Loucy (cell line): ENCODE results near the gene CUBN.

ENCODE experiments used
- H2AFZ ChIP-seq: fragments of 200-600 bp; sonication (generic); 2 replicates; pipeline ENCODE4 v1.6.0; 2016; ENCODE audit warnings: antibody characterized with exemption, mild to moderate bottlenecking, low read length, moderate library complexity
- H3F3A ChIP-seq: fragments of 200-600 bp; 2 replicates; pipeline ENCODE4 v1.6.0; 2016; ENCODE audit warnings: antibody characterized with exemption, low read depth, mild to moderate bottlenecking
- H3K27me3 ChIP-seq: fragments of 200-600 bp; sonication (generic); 2 replicates; pipeline ENCODE4 v1.6.1; 2014; ENCODE audit warnings: low read length, mild to moderate bottlenecking; ENCODE audit not compliant: insufficient read depth, poor library complexity, severe bottlenecking
- H3K36me3 ChIP-seq: fragments of 200-600 bp; sonication (generic); 2 replicates; pipeline ENCODE4 v1.6.1; 2016; ENCODE audit warnings: low read length; ENCODE audit not compliant: insufficient read depth
- H3K4me1 ChIP-seq: fragments of 200-600 bp; sonication (generic); 2 replicates; pipeline ENCODE4 v1.5.1; 2014; ENCODE audit warnings: low read length, mild to moderate bottlenecking; ENCODE audit not compliant: insufficient read depth, poor library complexity, severe bottlenecking
- H3K4me2 ChIP-seq: fragments of 200-600 bp; sonication (generic); 2 replicates; pipeline ENCODE4 v1.6.0; 2014; ENCODE audit warnings: antibody characterized with exemption, low read length, low read depth, mild to moderate bottlenecking; ENCODE audit not compliant: poor library complexity, severe bottlenecking
- H3K4me3 ChIP-seq: fragments of 200-600 bp; sonication (generic); 2 replicates; pipeline ENCODE4 v1.5.1; 2014; ENCODE audit warnings: low read length, mild to moderate bottlenecking, mixed read lengths; ENCODE audit not compliant: poor library complexity, severe bottlenecking
- H3K79me2 ChIP-seq: fragments of 200-600 bp; sonication (generic); 2 replicates; pipeline ENCODE4 v1.6.1; 2014; ENCODE audit warnings: low read length; ENCODE audit not compliant: insufficient read depth
- H3K9ac ChIP-seq: fragments of 200-600 bp; sonication (generic); 2 replicates; pipeline ENCODE4 v1.6.0; 2014; ENCODE audit warnings: mild to moderate bottlenecking, low read depth, low read length, moderate library complexity; ENCODE audit not compliant: poor library complexity, severe bottlenecking
- H3K9me2 ChIP-seq: fragments of 200-600 bp; sonication (generic); replicated peaks from 2 replicates; pipeline ENCODE4 v1.6.1; 2016; ENCODE audit warnings: low read depth, low read length, mixed read lengths
- H3K9me3 ChIP-seq: fragments of 200-600 bp; sonication (generic); 2 replicates; pipeline ENCODE4 v1.6.1; 2014; ENCODE audit warnings: mild to moderate bottlenecking, antibody characterized with exemption, low read length, low read depth; ENCODE audit not compliant: insufficient read depth
- H4K20me1 ChIP-seq: fragments of 200-600 bp; sonication (generic); 2 replicates; pipeline ENCODE4 v1.6.0; 2014; ENCODE audit warnings: antibody characterized with exemption, low read length, mild to moderate bottlenecking; ENCODE audit not compliant: insufficient read depth, poor library complexity, severe bottlenecking
- EZH2phosphoT487 ChIP-seq: fragments of 200-600 bp; IDR thresholded peaks from 2 replicates; pipeline ENCODE4 v1.6.1; 2018; ENCODE audit warnings: antibody characterized with exemption, mild to moderate bottlenecking, moderate library complexity, borderline replicate concordance
- TF ChIP-seq, protein P1 (sequence below): fragments of 200-600 bp; sonication (generic); conservative IDR thresholded peaks from 2 replicates; pipeline ENCODE4 v1.5.1; 2014; ENCODE audit warnings: mild to moderate bottlenecking, antibody characterized with exemption, low read length

Gene CUBN

DNA sequence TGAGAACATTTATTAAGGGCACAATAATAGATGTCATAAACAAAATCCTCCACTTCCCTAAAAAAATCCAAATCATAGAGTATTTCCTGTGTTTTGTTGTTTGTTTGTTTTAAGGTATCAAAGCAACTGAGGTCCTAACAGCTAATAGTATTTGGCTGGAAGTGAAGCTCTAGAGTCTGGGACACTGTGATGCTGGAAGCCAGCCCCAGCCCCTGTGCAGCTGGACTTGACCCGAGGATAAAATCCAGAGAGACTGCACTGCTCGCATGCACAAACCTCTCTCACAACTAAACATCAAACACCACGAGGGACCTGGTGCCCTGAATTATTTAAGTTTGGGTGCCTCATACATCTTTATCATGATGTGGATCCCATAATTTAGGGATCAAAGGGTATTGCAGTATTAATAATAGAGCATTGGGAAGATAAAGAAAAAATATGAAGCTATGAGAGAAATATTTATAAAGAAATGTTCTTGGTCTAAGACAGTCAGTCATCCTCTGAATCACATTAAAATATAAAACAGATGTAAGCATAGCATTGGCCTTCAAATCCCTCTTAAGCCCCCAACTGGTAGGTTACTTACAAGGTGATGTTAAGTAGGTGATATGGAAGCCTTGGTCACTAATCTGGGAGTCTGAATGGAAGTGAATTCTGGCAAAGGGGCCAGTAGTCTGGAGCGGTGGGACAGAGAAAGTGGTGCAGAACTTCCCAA lies 44.4 kb downstream of the CUBN start:
- no peaks in the 10 kb centered on the region for H3K36me3 ChIP-seq
- H3K79me2 ChIP-seq: no peaks in the 10 kb centered on the region
- H3K4me2 ChIP-seq: no peak overlapping the region
- no peaks in the 10 kb centered on the region for H4K20me1 ChIP-seq
- no peak for TF ChIP-seq EZH2phosphoT487
- TF ChIP-seq, protein P1, sequence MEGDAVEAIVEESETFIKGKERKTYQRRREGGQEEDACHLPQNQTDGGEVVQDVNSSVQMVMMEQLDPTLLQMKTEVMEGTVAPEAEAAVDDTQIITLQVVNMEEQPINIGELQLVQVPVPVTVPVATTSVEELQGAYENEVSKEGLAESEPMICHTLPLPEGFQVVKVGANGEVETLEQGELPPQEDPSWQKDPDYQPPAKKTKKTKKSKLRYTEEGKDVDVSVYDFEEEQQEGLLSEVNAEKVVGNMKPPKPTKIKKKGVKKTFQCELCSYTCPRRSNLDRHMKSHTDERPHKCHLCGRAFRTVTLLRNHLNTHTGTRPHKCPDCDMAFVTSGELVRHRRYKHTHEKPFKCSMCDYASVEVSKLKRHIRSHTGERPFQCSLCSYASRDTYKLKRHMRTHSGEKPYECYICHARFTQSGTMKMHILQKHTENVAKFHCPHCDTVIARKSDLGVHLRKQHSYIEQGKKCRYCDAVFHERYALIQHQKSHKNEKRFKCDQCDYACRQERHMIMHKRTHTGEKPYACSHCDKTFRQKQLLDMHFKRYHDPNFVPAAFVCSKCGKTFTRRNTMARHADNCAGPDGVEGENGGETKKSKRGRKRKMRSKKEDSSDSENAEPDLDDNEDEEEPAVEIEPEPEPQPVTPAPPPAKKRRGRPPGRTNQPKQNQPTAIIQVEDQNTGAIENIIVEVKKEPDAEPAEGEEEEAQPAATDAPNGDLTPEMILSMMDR: no peak
- H3K9me3 ChIP-seq: no peaks in the 10 kb centered on the region
- no peak overlapping the region for H3K9ac ChIP-seq
- H3K4me1 ChIP-seq: no peaks in the 10 kb centered on the region
- H3F3A ChIP-seq: no peaks in the 10 kb centered on the region
- H2AFZ ChIP-seq: no peak overlapping the region
- H3K27me3 ChIP-seq: no peaks in the 10 kb centered on the region
- no peak overlapping the region for H3K4me3 ChIP-seq
- no peaks in the 10 kb centered on the region for H3K9me2 ChIP-seq

DNA sequence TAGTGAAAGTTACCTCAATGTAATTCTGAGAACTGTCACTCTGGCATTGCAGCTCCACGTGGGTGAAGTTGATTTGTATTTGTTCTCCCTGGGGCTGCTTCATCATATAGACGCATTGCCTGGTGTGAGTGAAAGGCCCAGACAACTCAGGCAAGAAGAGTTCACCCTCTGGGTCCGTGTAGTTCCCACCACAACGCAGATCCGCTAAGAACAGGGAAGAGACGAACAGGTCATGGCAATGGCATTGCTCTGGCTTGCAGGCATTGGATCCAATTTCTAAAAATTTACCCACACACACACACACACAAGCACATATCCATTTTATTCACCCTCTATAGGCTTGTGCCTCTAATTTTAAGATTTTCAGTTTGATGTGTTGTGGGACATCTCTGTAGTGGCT lies 45.4 kb downstream of the CUBN start:
- Histone ChIP-seq H3K79me2 (no peaks in the 10 kb centered on the region), H3F3A (no peaks in the 10 kb centered on the region), H4K20me1 (no peaks in the 10 kb centered on the region), H3K9me2 (no peaks in the 10 kb centered on the region), H3K36me3 (no peaks in the 10 kb centered on the region), H3K4me1 (no peaks in the 10 kb centered on the region), H3K4me2 (no peak overlapping the region), H3K27me3 (no peaks in the 10 kb centered on the region), H3K4me3 (no peak overlapping the region), H3K9me3 (no peaks in the 10 kb centered on the region), H2AFZ (no peak overlapping the region), H3K9ac (no peak overlapping the region)
- TF ChIP-seq, protein P1: no peak
- no peak for TF ChIP-seq EZH2phosphoT487

DNA sequence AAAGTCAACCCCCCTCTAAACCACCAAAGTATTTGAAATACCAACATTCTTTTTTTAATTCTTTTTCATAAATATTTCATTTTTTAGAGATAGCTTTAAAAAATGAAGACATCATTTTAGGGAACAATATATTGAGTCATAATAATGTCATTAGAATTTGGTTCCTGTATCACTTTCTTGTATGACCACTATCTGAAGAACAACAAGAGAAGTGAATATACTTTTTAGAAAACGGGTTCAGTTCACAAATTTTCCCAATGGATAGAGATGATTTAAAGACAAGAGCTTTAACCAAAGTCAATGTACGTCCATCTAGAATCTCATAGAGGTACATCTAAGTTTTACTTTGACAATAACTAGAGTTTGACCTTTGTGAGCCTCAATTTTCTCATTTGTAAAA lies 48.2 kb downstream of the CUBN start:
- TF ChIP-seq EZH2phosphoT487: no peak
- TF ChIP-seq, protein P1: no peak
- no peak overlapping the region for H3K9ac ChIP-seq
- no peak overlapping the region for H3K4me3 ChIP-seq
- no peaks in the 10 kb centered on the region for H3K9me3 ChIP-seq
- no peaks in the 10 kb centered on the region for H3K36me3 ChIP-seq
- H2AFZ ChIP-seq: no peak overlapping the region
- H3K79me2 ChIP-seq: no peaks in the 10 kb centered on the region
- no peaks in the 10 kb centered on the region for H4K20me1 ChIP-seq
- H3K9me2 ChIP-seq: no peaks in the 10 kb centered on the region
- H3K4me2 ChIP-seq: no peak overlapping the region
- H3K27me3 ChIP-seq: no peaks in the 10 kb centered on the region
- peaks cover 6% of the 10 kb centered on the region for H3K4me1 ChIP-seq
- no peaks in the 10 kb centered on the region for H3F3A ChIP-seq
